Astrocyte of the cerebellum (primary cell): ENCODE measurements around the gene KDSR.

Source experiments
- DNase-seq: peaks from one replicate; pipeline ENCODE4 v3.0.0-alpha.2; 2011; ENCODE audit warnings: low read depth
- H3K4me3 ChIP-seq: 2 replicates; pipeline ENCODE4 v1.5.1; 2011; ENCODE audit warnings: mild to moderate bottlenecking, low read depth, low read length, moderate library complexity
- in situ Hi-C: cut with HindIII; loops from 2 replicates; pipeline ENCODE4 v1.10.0; 2017; ENCODE audit warnings: low sequenced_read_pairs
- TF ChIP-seq, protein P1 (sequence below): IDR thresholded peaks from 2 replicates; pipeline ENCODE4 v1.5.1; 2012; ENCODE audit warnings: low read length, low read depth, moderate library complexity, mild to moderate bottlenecking; ENCODE audit errors: missing control alignments

Gene KDSR

DNA sequence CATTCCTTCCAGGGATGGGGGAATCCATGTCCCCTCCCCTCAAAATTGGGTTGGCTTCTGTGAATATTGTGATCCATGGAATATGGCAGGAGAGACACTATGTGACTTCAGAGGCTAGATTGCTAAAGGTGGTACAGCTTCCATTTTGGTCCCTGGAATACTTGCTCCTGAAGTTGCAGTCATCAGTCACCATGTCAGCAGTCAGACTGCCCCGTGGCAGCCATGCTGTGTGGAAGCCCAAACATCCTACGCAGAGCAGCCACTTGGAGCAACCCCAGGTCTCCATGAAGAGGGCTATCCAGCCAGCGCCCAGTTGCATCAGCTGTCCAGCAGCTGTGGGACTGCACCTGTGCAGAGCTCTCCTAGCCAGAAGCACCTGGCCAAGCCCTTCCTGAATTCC is 15.8 kb upstream of the KDSR start:
- no peak for DNase-seq
- TF ChIP-seq, protein P1, sequence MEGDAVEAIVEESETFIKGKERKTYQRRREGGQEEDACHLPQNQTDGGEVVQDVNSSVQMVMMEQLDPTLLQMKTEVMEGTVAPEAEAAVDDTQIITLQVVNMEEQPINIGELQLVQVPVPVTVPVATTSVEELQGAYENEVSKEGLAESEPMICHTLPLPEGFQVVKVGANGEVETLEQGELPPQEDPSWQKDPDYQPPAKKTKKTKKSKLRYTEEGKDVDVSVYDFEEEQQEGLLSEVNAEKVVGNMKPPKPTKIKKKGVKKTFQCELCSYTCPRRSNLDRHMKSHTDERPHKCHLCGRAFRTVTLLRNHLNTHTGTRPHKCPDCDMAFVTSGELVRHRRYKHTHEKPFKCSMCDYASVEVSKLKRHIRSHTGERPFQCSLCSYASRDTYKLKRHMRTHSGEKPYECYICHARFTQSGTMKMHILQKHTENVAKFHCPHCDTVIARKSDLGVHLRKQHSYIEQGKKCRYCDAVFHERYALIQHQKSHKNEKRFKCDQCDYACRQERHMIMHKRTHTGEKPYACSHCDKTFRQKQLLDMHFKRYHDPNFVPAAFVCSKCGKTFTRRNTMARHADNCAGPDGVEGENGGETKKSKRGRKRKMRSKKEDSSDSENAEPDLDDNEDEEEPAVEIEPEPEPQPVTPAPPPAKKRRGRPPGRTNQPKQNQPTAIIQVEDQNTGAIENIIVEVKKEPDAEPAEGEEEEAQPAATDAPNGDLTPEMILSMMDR: no peak
- in situ Hi-C loops: no loop called here
- H3K4me3 ChIP-seq: no peak overlapping the region

DNA sequence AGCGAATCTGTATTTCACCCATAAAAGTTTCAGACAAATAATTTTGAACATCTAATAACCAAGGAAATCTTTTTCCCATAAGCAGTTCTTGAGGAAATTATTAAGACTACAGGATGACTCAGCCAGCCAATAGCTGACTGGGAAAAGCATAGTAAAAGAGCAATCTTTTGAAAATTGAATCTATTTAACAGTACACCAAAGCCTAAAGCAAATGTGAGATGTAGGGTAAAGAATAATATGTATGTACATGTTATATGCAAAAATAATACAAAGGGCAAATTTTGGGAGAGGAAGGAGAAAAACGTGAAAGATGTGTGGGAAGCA is 12.6 kb upstream of the KDSR start:
- in situ Hi-C loops: no loop called here
- TF ChIP-seq, protein P1: no peak
- DNase-seq: no peak
- no peak overlapping the region for H3K4me3 ChIP-seq

DNA sequence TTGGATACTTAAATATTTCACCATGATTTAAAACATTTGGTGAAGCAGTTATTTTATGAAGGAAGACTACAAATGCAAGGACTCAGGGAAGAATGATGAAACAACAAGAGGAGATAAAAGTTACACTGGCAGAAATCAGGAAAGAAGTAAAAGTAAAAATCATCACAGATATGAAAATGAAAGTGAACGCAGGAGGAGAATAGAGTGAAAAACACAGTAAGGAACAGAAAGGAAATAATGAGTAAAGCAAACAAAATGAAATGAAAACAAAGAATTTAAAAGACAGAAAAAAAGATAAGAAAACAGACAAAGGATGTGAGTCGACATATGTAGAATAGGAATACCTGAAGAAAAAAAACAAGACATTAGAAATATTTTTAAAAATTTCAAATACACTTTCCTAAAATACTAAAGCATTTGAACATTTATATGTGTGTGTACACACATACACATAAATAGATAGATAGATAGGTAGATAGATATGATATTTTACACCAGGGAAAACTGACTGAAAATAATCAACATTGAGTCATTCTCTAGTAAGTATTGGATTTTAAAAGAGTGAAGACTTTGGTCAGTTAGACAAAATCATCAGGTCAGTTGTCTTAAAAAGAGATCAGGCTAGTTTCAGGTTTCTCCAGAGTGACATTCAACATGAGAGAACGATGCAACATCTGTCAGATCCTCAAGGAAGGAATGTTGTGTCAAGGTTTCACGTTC is 12.1 kb upstream of the KDSR start:
- no peak for DNase-seq
- in situ Hi-C loops: no loop called here
- no peak overlapping the region for H3K4me3 ChIP-seq
- TF ChIP-seq, protein P1: no peak

DNA sequence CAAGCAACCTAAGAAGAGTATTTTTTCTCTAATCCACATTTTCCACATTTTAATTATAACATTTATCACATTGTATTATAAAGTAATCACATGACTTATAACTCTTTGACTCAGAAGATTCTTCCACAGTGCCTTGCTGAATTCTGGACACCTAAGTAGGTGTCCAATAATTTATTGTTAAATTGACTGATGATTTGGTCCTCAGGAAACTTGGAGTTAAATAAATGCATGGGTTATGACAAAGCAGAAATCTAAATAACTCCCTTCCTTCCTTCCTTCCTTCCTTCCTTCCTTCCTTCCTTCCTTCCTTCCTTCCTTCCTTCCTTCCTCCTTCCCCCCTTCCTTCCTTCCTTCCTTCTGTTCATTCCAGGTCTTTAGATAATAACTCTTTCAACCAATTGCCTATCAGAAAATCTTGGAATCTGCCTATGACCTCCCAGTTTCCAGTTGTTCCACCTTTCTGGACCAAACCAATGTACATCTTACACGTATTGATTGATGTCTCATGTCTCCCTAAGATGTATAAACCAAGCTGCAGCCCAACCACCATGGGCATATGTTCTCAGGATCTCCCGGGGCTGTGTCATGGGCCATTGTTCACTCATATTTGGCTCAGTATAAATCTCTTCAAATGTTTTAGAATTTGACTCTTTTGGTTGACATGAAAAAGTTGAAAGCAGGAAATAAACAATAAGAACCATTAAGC is 10.4 kb upstream of the KDSR start:
- no peak overlapping the region for H3K4me3 ChIP-seq
- DNase-seq: no peak
- TF ChIP-seq, protein P1: no peak
- in situ Hi-C loops: no loop called here

DNA sequence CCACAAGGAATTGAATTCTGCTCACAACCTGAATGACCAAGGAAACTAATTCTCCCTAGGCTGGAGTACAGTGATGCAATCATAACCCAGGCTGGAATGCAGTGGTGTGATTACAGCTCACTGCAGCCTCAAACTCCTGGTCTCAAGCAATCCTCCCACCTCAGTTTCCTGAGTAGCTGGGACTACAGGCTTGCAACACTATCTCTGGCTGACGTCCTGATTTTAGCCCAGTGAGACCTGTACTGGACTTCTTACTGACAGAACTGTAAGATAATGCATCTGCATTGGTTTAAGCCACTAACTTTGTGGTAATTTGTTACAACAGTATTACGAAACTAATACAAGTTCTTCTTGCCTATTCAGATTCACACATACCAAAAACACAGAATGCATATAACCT is 9.5 kb upstream of the KDSR start:
- TF ChIP-seq, protein P1: no peak
- no peak for DNase-seq
- H3K4me3 ChIP-seq: no peak overlapping the region
- in situ Hi-C loops: no loop called here

DNA sequence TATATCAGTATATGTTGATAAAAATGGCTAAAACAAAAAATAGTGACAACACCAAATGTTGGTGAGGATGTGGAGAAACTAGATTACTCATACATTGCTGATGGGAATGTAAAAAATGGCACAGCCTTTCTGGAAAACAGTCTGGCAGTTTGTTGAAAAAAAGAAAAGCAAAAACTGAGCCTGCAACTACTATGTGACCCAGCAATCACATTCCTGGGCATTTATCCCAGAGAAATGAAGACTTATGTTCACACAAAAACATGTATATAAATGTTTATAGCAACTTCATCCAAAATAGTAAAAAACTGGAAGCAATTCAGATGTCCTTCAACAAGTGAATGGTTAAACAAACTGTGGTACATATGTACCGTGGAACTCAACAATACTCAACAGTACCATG is 7.5 kb upstream of the KDSR start:
- in situ Hi-C loops: no loop called here
- TF ChIP-seq, protein P1: no peak
- H3K4me3 ChIP-seq: no peak overlapping the region
- no peak for DNase-seq
